ENCODE measurements around the gene GMIP.

The GMIP gene

DNA sequence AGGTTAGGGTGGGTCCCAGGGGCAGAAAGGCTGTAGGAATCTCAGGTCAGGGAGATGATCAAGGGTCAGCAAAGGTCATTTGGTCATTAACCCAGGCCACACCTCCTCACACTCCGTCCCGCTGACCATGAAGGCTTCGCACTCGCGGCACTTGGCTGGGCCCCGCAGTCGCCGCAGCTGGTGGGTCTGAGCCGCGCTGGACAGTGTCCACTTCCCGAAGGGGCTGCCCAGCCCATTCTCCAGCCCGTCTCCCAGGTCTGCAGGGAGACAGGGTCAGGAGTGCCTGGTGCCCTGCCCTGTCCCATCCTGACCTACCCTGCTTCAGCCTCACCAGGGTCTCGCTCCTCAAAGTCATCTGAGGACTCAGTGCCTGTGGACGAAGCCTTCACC lies 8.1 kb downstream of the GMIP start:
- no peak for DNase-seq (ENCODE audit: low spot score)

DNA sequence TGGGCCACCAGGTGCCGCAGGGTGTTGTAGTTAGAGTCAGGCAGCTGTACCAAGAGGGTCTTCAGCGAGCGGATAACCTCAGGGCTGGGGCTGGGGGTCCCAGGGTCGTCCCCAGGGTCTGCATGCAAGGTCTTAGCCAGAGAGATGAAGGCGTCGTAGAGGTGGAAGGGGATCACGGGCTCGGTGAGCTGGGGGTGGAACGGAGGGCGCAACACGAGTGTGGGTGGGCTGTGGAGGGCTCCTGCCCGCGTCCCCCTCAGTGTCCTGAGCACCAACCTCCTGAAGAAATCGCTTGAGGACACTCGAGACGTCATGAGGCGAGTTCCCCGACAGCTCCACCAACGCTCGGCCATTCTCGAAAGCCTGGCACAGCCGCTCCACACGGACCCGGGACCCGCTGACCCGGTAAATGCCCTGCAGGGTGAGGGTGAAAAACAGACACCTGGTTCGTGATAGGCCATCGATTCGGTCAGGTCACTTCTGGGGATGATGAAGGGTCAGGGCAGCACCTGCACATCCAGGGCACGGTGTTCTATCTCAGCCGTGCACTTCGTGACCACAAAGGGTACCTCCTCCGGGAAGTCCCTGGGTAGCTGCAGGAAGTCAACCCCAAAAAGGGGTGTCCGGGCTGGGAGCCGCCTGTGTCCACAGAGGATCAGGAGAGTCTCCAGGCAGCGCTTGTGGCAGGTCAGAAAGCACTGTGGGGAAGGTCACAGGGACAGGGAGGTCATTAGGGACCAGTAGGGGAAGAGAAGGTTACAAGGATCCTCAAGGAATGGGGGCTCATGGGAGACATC lies 8.7 kb downstream of the GMIP start:
- no peak for DNase-seq (ENCODE audit: low spot score)

DNA sequence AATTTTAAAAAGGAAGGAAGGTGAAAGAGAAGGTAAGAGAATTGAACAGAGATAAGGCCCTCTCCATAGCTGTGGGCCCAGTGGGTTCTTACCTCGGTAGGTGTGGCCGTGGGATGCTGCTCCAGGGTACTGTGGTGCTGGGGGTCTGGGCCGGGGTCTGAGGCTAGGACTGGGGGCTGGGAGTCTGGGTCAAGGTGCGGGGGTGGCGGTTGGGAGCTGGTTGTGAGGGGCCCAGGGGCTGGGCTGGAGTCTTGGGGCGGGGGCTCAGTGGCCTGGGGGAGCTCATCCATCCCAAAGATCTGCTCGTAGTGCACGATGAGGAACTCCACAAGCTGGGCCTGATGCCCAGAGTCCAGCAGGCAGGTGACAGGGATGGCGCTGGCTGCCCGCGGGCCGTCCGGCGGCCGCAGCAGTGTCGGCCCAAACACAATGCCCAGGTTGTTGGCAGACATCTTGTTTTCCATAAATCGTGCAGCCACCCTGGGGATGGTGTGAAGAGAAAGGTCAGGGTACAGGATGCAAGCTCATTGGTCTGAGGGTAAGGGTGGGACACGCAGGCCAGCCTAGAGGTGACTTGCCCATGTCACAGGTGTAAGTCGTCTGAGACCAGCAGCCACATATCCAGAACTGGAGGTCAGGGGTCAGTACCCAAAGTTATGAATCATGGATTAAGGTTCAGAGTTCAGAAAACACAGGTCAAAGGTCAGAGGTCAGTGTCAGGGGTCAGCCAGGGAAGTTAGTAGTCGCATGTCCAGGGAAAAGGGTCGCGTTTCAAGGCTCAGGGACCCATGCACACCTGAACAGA lies 9.5 kb downstream of the GMIP start:
- DNase-seq (ENCODE audit: low spot score): no peak

DNA sequence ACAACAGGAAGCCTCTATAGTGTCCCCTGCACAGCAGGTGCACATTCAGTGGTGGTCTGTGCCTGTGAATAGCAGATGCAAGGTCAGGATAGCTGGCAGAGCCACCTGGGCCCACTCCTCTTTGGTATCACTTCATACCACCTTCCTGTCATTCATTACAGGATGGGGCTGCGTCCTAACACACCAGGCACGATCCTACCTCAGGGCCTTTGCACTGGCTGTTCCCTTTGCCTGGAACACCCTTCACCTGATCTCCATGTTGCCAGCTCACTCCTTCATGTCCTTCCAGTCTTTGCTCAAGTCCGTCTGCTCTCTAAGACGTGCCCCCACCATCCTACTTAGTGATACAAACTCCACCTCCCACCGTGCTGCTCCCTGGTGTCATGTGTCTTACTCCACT lies 10.8 kb downstream of the GMIP start:
- no peak for DNase-seq (ENCODE audit: low spot score)

- DNase-seq (ENCODE audit: low spot score): no peak
Observed at GRCh38 chr19:19631346-19631745, 12.1 kb downstream of the GMIP start.

DNA sequence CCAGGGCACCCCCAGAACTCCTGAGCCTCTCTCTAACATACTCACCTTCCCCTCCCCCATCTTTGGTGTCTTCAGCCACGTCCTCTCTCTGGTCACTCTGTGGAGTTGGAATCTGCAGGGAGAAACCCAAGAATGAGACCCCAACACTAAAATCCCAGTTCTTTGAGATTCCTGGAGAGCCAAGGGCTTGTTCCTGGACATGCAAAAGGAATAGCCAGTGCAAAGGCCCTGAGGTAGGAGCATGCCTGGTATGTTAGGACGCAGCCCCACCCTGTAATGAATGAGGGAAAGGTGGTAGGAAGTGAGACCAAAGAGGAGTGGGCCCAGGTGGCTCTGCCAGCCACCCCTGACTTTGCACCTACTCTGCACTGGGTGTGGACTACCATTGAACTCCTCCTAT lies 13.0 kb downstream of the GMIP start:
- DNase-seq (ENCODE audit: low spot score): no peak

DNA sequence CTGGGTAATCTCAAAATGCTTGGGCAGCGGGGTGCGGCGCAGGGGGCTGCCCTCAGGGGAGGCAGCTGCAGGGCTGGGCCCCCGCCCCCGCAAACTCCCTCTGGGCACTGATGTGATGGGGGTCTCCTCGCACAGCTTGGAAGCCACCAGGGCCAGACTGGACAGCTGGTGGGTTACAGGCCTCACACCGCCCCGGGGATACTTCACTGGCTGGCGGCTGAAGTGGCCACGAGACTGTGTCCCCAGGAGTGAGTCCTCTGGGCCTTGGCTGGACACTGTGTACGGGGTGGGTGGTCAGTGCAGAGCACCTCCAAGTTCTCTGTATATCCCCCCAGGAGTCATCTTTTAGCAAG lies 13.4 kb downstream of the GMIP start:
- no peak for DNase-seq (ENCODE audit: low spot score)

GRCh38 chr19:19628501-19629134 lies 14.8 kb downstream of the GMIP start:
- DNase-seq (ENCODE audit: low spot score): no peak

DNA sequence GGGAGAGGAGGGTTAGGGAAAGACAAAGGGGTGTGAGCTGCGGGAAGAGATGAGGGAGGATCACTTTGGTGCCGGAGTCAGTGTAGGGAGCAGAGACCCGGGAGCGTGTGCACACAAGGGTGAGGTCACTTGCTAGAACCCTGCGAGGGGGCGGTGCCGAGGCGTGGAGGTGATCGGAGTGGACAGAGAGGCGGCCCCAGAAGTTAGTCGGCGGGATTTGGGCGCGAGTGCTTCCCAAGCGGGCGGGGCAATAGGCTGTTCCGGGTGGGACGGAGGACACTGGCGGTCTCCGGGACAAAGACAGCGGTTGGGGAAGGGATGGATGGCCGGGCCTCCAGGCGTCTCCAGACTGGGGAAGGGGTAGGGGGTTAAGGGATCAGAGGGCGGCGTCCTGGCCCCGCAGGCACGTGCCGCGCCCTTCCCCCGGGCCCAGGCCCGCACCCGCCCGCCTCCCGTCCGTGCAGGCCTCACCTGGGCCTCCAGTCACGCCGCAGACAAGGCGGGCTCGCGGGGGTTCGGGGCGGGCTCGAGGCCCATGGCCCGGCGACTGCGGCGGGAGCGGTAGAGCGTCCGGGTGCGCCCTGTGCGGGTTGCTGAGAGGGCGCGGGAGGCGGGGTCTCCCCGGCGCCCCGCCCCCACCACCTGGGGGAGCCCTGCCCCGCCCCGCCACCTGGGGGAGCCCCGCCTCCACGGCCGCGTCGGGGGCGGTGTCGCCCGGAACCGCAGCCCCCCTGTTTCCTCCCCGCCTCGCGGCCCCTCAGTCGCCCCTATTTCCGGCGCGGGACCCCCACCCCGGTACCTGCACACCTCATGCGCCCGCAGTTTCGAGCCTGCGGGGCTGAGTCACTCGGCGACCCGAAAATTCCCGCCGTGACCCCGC lies 15.6 kb downstream of the GMIP start, which contains the start of gene LPAR2:
Gene LPAR2 (minus strand): TSS at position 600 of the 880 bp plus-strand sequence. CDS start 945 bp downstream, outside the sequence.
- peak; percentile 53 for DNase-seq (ENCODE audit: low spot score)

GRCh38 chr19:19626516-19627472 lies 16.7 kb downstream of the GMIP start:
- DNase-seq (ENCODE audit: low spot score): peak; percentile 4

DNA sequence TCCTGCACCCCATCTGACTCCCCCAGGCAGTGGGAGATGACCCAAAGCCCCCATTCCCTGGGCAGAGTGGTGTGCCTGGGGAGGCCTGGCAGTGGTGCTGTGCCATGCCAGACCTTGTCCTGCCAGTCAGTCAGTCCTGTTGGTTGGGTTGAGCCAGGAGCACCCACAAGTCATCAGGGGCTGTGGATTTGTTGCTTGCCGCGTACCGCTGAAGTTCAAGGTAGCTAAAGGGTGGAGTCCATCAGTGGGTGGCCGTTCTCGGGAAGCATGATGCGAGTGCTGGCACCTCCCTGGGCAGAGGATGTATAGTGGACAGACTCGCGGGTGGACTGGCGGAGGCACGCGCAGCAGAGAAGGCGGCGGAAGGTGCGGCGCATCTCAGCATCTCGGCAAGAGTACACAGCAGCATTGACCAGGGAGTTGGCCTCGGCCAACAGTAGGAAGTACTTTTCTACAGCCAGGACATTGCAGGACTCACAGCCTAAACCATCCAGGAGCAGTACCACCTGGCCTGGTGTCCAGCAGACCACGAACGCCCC lies 19.4 kb downstream of the GMIP start:
- no peak for DNase-seq (ENCODE audit: low spot score)

DNA sequence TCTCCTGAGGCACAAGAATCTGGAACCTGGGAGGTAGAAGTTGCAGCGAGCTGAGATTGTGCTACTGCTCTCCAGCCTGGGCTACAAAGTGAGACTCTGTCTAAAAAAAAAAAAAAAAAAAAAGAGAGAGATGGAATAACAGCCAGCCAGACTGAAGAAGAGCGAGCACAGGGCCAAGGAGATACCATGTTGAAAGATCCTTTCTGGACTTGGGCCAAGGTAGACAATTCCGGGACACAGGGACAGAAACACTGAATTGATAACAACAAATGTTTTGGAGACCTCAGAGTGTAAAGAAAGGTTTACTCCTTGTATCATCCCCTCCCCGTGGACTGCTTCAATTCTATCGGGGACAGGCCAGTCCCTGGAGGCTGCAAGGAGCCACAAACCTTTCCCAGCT lies 20.1 kb downstream of the GMIP start:
- no peak for DNase-seq (ENCODE audit: low spot score)

GRCh38 chr19:19619849-19620210 lies 23.6 kb downstream of the GMIP start:
- no peak for DNase-seq (ENCODE audit: low spot score)

DNA sequence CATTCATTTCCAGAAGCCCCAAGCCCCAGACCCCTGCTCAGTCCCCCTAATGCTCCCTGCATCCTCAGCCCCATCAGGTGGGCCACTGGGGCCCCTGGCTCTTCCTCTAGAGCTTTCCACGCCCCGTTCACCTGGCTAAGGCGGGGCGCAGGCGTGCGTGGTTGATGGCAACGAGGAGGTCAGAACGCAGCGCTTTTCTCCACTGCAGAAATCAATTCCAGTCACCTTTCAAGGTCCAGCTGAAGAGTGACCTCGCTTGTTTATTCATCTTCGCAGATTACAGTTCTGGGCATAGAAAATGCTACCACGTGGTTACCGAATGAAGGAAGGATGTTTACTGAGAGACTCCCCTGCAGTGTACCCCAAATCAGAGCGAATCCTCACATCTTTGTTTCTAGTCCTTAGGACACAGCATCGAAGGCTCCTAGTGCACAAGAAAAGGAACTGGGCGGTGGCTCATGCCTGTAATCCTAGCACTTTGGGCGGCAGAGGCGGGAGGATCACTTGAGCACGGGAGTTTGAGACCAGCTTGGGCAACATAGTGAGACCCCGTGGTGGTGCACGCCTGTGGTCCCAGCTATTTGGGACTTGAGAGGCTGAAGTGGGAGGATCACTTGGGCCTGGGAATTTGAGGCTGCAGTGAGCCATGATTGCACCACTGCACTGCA lies 24.1 kb downstream of the GMIP start:
- DNase-seq (ENCODE audit: low spot score): no peak

DNA sequence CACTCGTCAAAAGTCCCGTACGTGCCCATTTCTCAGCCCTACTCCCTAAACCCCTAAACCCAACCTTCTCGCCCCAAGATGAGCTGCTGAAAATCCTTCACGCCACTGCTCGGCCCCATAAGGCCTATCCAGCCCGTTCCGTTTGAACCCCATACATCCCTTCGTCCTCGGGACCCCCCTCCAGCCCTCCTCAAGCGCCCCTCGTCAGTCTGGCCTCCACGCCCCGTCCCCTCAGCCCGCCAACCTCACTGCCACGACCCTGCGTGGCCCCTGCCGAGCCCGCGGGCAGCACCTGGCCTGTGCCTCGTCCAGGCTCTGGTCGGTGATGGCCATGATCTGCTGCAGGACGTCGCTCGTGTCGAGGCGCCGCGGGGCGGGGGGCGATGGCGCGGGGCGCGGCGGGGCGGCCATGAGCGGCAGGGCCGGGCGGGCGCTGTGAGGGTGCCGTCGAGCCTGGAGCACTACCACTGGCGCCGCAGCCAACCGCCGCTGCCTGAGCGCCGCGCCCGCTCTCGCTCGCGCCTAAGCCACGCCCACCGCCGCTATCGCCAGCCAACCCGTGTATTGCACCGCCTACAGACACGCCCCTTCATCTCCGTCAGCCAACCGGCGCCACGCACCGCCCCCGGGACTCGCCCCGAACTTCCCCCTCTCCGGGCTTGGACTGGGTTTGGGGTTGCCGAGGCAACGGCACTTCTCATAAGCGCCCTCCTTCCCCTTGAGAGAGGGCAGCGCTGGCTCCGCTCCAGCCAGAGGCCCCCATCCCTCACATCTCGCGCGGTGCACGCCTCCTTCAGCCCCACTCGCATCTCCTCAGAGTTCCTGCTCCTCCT lies 25.0 kb downstream of the GMIP start, which contains the start of gene PBX4:
Gene PBX4 (minus strand): TSS at position 469 of the 833 bp plus-strand sequence. CDS start 58 bp downstream, at position 411.
- DNase-seq (ENCODE audit: low spot score): peak; percentile 98

DNA sequence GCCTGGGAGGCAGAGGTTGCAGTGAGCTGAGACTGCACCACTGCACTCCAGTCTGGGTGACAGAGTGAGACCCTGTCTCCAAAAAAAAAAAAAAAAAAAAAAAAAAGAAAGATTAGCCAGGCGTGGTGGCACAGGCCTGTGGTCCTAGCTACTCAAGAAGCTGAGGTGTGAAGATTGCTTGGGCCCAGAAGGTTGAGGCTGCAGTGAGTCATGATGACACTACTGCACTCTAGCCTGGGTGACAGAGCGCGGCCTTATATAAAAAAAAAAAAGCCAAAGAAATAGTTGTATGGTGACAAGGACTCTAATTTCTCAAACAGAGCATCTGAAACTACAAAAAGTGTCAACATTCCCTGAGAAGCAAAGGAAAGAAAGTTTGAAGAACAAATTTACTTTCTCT lies 28.4 kb downstream of the GMIP start:
- DNase-seq (ENCODE audit: low spot score): no peak

GRCh38 chr19:19613506-19613905 lies 30.0 kb downstream of the GMIP start:
- DNase-seq (ENCODE audit: low spot score): peak; percentile 84

DNA sequence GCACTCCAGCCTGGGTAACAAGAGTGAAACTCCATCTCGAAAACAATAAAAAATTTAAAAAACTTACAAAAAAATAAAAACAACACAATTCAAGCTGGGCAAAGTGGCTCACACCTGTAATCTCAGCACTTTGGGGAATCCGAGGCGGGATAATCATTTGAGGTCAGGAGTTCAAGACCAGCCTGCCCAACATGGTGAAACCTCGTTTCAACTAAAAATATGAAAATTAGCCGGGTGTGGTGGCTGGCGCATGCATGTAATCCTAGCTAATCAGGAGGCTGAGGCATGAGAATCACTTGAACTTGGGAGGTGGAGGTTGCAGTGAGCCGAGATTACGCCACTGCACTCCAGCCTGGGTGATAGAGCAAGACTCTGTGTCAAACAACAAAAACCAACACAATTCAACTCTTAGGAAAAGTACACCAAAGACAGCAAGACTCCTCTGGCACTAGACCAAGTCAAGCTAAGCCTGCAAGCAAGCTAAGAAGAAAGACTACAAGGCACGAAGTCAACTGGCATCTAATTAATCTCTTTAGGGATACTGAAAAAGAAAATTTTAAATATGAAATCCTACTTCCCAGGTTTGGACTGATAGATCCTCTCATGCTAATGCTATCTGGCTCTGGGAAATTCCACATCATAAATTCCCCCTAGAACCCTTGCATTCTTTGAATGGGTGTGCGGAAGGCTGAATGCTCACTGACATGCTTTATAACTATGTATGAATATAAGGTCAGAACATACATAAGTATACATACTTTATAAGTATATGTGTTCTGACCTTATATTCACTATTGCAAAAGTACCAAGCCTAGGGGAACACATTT lies 32.9 kb downstream of the GMIP start:
- DNase-seq (ENCODE audit: low spot score): no peak

All from AG20443 (cell line).